Gastroesophageal sphincter (tissue), 3 donors: ENCODE data around the gene ST7.

Experiments used
- CTCF ChIP-seq, 4 experiments: fragments of 200-600 bp in 2 of 4; fragments of 450-650 bp in 2 of 4; sonication (generic) in 1 of 4; IDR thresholded peaks; one replicate each; pipeline ENCODE4 v1.5.1; 2017 to 2019; ENCODE audit warnings: antibody characterized with exemption in 4 of 4, mild to moderate bottlenecking in 2 of 4, moderate library complexity in 2 of 4
- POLR2A ChIP-seq, 2 donors: fragments of 450-650 bp; IDR thresholded peaks; one replicate each; pipeline ENCODE4 v1.6.1; 2017; ENCODE audit warnings: antibody characterized with exemption in 2 of 2, mild to moderate bottlenecking in 2 of 2, moderate library complexity in 1 of 2

- TF ChIP-seq CTCF (IDR thresholded peaks at IDR 0.05) (no peak), POLR2A (IDR thresholded peaks at IDR 0.05) (no peak)
These were observed 135.4 kb downstream of the ST7 start for GRCh38 chr7:117088623-117089194.
